ENCODE data around the gene PNMA6A.
"Not testable (repeated sequence)": the region's sequence is repeated elsewhere in the genome, so short reads cannot be mapped to it uniquely, and the experiment has no call there.

The PNMA6A gene

GRCh38 chrX:153077437-153078135 lies 5.3 kb downstream of the PNMA6A start:
- not testable (repeated sequence) for DNase-seq

GRCh38 chrX:153083238-153083923 lies 11.1 kb downstream of the PNMA6A start:
- DNase-seq, result not testable (repeated sequence)

- no peak for DNase-seq
Measured at GRCh38 chrX:153102418-153102817, 30.2 kb downstream of the PNMA6A start.

- DNase-seq, result not testable (repeated sequence)
Measured at GRCh38 chrX:153104959-153105358, 32.7 kb downstream of the PNMA6A start.

- not testable (repeated sequence) for DNase-seq
Measured at GRCh38 chrX:153106092-153106801, 34.0 kb downstream of the PNMA6A start.

- DNase-seq, result not testable (repeated sequence)
Measured at GRCh38 chrX:153110735-153111134, 38.5 kb downstream of the PNMA6A start.

- DNase-seq, result not testable (repeated sequence)
Measured at GRCh38 chrX:153113851-153114250, 41.6 kb downstream of the PNMA6A start.

GRCh38 chrX:153117754-153118153 lies 45.5 kb downstream of the PNMA6A start:
- DNase-seq, result not testable (repeated sequence)

- DNase-seq, result not testable (repeated sequence)
Measured at GRCh38 chrX:153120230-153120629, 48.0 kb downstream of the PNMA6A start.

GRCh38 chrX:153123468-153123867 lies 51.2 kb downstream of the PNMA6A start:
- DNase-seq, result not testable (repeated sequence)
